Activated naive CD4-positive, alpha-beta T cell treated with anti-CD3 and anti-CD28 coated beads, Interleukin-2, amount 50 U/mL, for 24 hours (primary cell): ENCODE measurements around the gene SLC24A3.

Experiments
- H3K27ac Mint-ChIP-seq: one replicate; pipeline ENCODE4 v1.8.0; 2021; ENCODE audit warnings: mild to moderate bottlenecking, mixed read lengths
- H3K27me3 Mint-ChIP-seq: one replicate; pipeline ENCODE4 v1.8.0; 2021; ENCODE audit warnings: mixed read lengths
- H3K36me3 Mint-ChIP-seq: one replicate; pipeline ENCODE4 v1.8.0; 2021; ENCODE audit warnings: mixed read lengths
- H3K4me1 Mint-ChIP-seq: one replicate; pipeline ENCODE4 v1.8.0; 2021; ENCODE audit warnings: mixed read lengths
- H3K4me3 Mint-ChIP-seq: one replicate; pipeline ENCODE4 v1.8.0; 2021; ENCODE audit warnings: mild to moderate bottlenecking, mixed read lengths
- H3K9me3 Mint-ChIP-seq: one replicate; pipeline ENCODE4 v1.8.0; 2021; ENCODE audit warnings: mixed read lengths

Gene SLC24A3

DNA sequence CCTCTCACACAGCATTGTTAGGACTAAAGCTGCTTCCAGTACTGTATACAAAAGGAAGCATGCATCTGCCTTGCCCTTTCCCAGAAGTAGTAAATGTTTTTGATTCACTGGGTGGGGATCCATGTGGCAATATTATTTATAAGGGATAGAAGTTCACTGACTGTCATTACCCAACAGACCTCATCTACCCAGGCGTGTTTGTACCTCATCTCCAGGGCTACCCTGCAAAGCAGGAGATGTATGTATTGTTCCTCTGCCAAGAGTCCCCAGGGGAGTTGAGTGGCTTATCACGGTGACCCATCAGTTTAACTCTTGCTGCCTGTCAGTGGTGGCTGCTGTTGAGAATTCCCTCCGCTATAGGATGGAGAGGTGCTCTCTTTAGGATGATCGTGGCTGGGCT is 42.5 kb downstream of the SLC24A3 start:
- Mint-ChIP-seq H3K27ac (no peak overlapping the region), H3K9me3 (no peaks in the 10 kb centered on the region), H3K4me3 (no peak overlapping the region), H3K4me1 (no peaks in the 10 kb centered on the region), H3K36me3 (no peaks in the 10 kb centered on the region), H3K27me3 (no peaks in the 10 kb centered on the region)

GRCh38 chr20:19256085-19256484 is 43.6 kb downstream of the SLC24A3 start:
- Mint-ChIP-seq H3K9me3 (no peaks in the 10 kb centered on the region), H3K27ac (no peak overlapping the region), H3K4me1 (no peaks in the 10 kb centered on the region), H3K4me3 (no peak overlapping the region), H3K27me3 (no peaks in the 10 kb centered on the region), H3K36me3 (no peaks in the 10 kb centered on the region)

- Mint-ChIP-seq H3K9me3 (no peaks in the 10 kb centered on the region), H3K4me3 (no peak overlapping the region), H3K36me3 (no peaks in the 10 kb centered on the region), H3K27ac (no peak overlapping the region), H3K4me1 (no peaks in the 10 kb centered on the region), H3K27me3 (no peaks in the 10 kb centered on the region)
Observed at GRCh38 chr20:19256906-19257595, 44.6 kb downstream of the SLC24A3 start.

GRCh38 chr20:19257865-19258264 is 45.4 kb downstream of the SLC24A3 start:
- Mint-ChIP-seq H3K27ac (no peak overlapping the region), H3K27me3 (no peaks in the 10 kb centered on the region), H3K4me3 (no peak overlapping the region), H3K36me3 (no peaks in the 10 kb centered on the region), H3K4me1 (no peaks in the 10 kb centered on the region), H3K9me3 (no peaks in the 10 kb centered on the region)

DNA sequence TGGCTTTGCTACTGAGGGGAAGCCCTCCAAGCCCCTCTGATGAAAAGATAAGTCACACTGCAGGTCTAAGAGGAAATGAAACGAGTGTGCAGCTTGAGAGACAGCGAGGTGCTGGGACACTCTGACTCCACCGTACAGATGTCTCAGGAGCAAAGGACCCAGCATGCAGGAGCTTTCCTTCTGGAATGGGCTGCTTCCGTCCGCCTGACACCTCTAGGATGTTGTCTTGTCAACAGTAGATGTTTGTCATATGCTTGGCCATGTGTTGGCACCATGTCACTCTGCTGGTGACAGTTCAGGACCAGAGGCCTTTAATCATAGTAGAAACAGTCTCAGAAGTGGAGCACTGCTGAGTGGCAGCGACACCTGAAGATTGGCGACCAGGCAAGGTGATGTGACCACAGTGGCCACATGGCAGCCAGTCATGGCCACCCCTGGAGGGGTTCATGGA is 46.7 kb downstream of the SLC24A3 start:
- Mint-ChIP-seq H3K27ac (no peak overlapping the region), H3K9me3 (no peaks in the 10 kb centered on the region), H3K36me3 (no peaks in the 10 kb centered on the region), H3K4me3 (no peak overlapping the region), H3K27me3 (no peaks in the 10 kb centered on the region), H3K4me1 (no peaks in the 10 kb centered on the region)

- Mint-ChIP-seq H3K9me3 (no peaks in the 10 kb centered on the region), H3K4me3 (no peak overlapping the region), H3K27ac (no peak overlapping the region), H3K4me1 (no peaks in the 10 kb centered on the region), H3K36me3 (no peaks in the 10 kb centered on the region), H3K27me3 (peaks cover 1% of the 10 kb centered on the region)
Observed at GRCh38 chr20:19260412-19261090, 48.1 kb downstream of the SLC24A3 start.

GRCh38 chr20:19264191-19264590 is 51.7 kb downstream of the SLC24A3 start:
- Mint-ChIP-seq H3K4me3 (no peak overlapping the region), H3K27ac (no peak overlapping the region), H3K9me3 (no peaks in the 10 kb centered on the region), H3K4me1 (no peaks in the 10 kb centered on the region), H3K36me3 (no peaks in the 10 kb centered on the region), H3K27me3 (peaks cover 1% of the 10 kb centered on the region)

- H3K9me3 Mint-ChIP-seq, result no peaks in the 10 kb centered on the region
- no peaks in the 10 kb centered on the region for H3K36me3 Mint-ChIP-seq
- H3K4me3 Mint-ChIP-seq, result no peak overlapping the region
- H3K27me3 Mint-ChIP-seq, result peaks cover 1% of the 10 kb centered on the region
- H3K27ac Mint-ChIP-seq, result no peak overlapping the region
- H3K4me1 Mint-ChIP-seq, result no peaks in the 10 kb centered on the region
Observed at GRCh38 chr20:19265646-19266374, 53.4 kb downstream of the SLC24A3 start.

- H3K9me3 Mint-ChIP-seq, result no peaks in the 10 kb centered on the region
- H3K27ac Mint-ChIP-seq, result no peak overlapping the region
- no peak overlapping the region for H3K4me3 Mint-ChIP-seq
- H3K4me1 Mint-ChIP-seq, result no peaks in the 10 kb centered on the region
- H3K36me3 Mint-ChIP-seq, result no peaks in the 10 kb centered on the region
- peaks cover 1% of the 10 kb centered on the region for H3K27me3 Mint-ChIP-seq
Observed at GRCh38 chr20:19268426-19268825, 56.0 kb downstream of the SLC24A3 start.

GRCh38 chr20:19269737-19270340 is 57.4 kb downstream of the SLC24A3 start:
- Mint-ChIP-seq H3K4me3 (no peak overlapping the region), H3K36me3 (no peaks in the 10 kb centered on the region), H3K27me3 (peaks cover under 1% of the 10 kb centered on the region), H3K4me1 (no peaks in the 10 kb centered on the region), H3K9me3 (no peaks in the 10 kb centered on the region), H3K27ac (no peak overlapping the region)

DNA sequence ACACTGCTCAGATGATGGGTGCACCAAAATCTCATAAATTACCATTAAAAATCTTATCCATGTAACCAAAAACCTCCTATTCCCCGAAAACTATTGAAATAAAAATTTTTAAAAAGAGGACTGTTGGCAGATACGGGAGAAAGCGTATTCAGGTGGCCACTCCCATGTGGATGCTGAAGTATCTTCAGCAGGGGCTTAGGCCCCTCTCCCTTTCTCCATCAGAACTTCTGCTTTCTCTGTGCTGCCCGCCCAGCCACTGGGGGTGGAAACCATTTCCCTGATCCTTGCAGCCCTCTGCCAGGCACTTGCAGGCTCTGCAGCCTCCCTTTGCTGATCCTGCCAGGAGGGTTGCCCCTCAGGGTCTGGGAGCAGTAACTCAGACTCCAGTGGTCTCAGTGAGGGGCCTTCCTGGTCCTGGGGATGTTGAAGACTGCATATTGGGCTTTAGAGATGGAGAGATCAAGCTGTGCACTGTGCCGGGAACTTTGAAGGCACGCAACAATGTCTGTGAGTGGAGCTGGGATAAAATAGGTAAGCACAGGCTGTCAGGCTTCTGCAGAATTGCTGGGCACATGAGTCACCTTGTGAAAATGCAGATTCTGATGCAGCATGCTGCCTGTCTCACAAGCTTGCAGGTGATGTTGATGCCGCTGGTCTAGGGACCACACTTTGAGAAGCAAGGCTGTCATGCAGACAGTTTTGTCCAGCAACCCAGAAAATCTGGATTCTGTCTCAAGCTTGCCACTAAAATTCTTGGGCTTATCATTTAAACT is 59.6 kb downstream of the SLC24A3 start:
- no peak overlapping the region for H3K27ac Mint-ChIP-seq
- H3K27me3 Mint-ChIP-seq, result no peaks in the 10 kb centered on the region
- no peaks in the 10 kb centered on the region for H3K9me3 Mint-ChIP-seq
- H3K4me1 Mint-ChIP-seq, result no peaks in the 10 kb centered on the region
- H3K4me3 Mint-ChIP-seq, result no peak overlapping the region
- no peaks in the 10 kb centered on the region for H3K36me3 Mint-ChIP-seq

DNA sequence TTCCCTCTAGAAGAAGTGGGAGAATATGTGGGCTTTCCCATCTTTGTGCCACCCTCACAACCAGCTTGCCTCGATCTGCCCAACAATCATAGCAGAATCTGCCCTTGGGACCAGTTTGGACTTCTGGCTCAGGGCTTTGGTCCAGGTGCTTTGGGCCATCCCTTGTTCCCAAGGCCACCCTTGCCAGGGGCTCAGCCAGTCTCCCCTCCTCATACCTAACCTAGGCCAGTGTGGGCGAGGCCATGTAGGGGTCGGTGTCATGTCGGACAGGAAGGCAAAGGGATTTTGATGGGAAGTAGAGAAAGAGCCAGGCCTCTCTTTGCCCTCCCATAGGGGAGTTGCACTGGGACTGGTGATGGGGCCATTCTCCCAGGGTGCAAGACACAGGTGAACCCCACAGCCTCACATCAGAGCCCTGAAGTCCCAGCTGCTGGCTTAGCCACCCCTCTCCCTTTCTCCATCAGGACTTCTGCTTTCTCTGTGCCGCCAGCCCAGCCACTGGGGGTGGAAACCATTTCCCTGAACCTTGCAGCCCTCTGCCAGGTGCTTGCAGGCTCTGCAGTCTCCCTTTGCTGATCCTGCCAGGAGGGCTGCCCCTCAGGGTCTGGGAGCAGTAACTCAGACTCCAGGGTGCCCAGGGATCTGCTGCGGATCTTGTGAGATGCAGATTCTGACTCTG is 60.7 kb downstream of the SLC24A3 start:
- H3K36me3 Mint-ChIP-seq, result no peaks in the 10 kb centered on the region
- no peaks in the 10 kb centered on the region for H3K27me3 Mint-ChIP-seq
- no peak overlapping the region for H3K4me3 Mint-ChIP-seq
- no peaks in the 10 kb centered on the region for H3K9me3 Mint-ChIP-seq
- no peak overlapping the region for H3K27ac Mint-ChIP-seq
- no peaks in the 10 kb centered on the region for H3K4me1 Mint-ChIP-seq

DNA sequence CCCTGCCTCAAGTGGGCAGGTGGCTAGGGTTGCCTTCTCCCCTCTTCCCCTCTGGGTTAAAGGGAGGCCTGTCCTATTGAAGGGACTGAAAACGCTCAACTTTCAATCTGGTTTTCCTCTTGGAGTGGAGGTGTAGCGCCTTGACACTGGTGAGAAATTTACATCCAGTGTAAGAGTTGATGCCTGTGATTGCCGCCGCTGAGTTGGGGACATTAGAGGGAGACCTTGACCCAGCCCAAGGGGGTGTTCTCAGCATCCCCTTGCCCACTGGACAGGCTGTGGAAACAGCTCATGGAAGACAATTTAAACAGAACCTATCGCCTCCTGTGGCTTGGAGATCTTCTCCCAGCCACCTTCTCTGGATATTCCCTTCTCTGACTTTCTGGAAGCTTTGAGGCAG is 61.6 kb downstream of the SLC24A3 start:
- Mint-ChIP-seq H3K27ac (no peak overlapping the region), H3K9me3 (no peaks in the 10 kb centered on the region), H3K36me3 (no peaks in the 10 kb centered on the region), H3K27me3 (no peaks in the 10 kb centered on the region), H3K4me3 (no peak overlapping the region), H3K4me1 (no peaks in the 10 kb centered on the region)

GRCh38 chr20:19274412-19275015 is 62.1 kb downstream of the SLC24A3 start:
- Mint-ChIP-seq H3K9me3 (no peaks in the 10 kb centered on the region), H3K4me1 (no peaks in the 10 kb centered on the region), H3K27ac (no peak overlapping the region), H3K36me3 (no peaks in the 10 kb centered on the region), H3K27me3 (no peaks in the 10 kb centered on the region), H3K4me3 (no peak overlapping the region)
